Gastrocnemius medialis (tissue), 4 donors: ENCODE measurements around the gene BLACAT1.
"Not testable (repeated sequence)": the region's sequence is repeated elsewhere in the genome, so short reads cannot be mapped to it uniquely, and the experiment has no call there.

Experiments used
- CTCF ChIP-seq, 5 experiments: fragments of 450-650 bp in 3 of 5; fragments of 200-600 bp in 2 of 5; sonication (generic) in 2 of 5; IDR thresholded peaks in 4 of 5; conservative IDR thresholded peaks in 1 of 5; 1 replicate in 4 of 5; 2 replicates in 1 of 5; pipeline ENCODE4 v1.5.1; 2016 to 2019; ENCODE audit warnings: antibody characterized with exemption in 5 of 5, mild to moderate bottlenecking in 3 of 5, moderate library complexity in 3 of 5
- POLR2A ChIP-seq, 2 donors: fragments of 450-650 bp; IDR thresholded peaks; one replicate each; pipeline ENCODE4 v1.6.1; 2017; ENCODE audit warnings: antibody characterized with exemption in 2 of 2, mild to moderate bottlenecking in 2 of 2, moderate library complexity in 2 of 2

GRCh38 chr1:205482587-205482986 is 26.7 kb upstream of the BLACAT1 start:
- TF ChIP-seq CTCF (IDR thresholded peaks at IDR 0.05 in 4 of 5, conservative IDR thresholded peaks at IDR 0.05 in 1 of 5); POLR2A (IDR thresholded peaks at IDR 0.05): not testable (repeated sequence)
